GM18870 (cell line): ENCODE results near the gene FAM184A.

ENCODE experiments used
- ATAC-seq: cut with Tn5 transposase; IDR thresholded peaks from one replicate; pipeline ENCODE4 v1.9.1; 2021; ENCODE audit warnings: moderate library complexity; ENCODE audit not compliant: unreplicated experiment

Gene FAM184A

DNA sequence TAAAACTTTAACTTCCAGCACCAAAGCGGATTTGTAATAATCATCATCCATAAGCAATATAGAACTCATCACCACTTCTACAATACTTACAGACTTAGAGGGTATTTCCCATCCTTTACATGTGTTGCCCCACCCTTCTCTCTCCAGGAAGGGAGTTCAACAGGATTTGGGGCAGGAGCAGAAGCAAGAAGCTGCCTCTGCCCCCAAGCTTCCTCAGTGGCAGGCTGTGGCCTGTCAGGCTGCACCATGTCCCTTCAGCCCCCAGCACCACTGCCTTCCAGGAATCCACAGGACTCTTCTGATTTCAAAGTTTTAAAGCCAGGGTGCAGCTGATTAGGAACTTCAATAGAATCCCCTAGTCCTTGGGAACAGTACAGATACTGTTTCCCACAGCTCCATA is 106.8 kb downstream of the FAM184A start:
- no peak for ATAC-seq

DNA sequence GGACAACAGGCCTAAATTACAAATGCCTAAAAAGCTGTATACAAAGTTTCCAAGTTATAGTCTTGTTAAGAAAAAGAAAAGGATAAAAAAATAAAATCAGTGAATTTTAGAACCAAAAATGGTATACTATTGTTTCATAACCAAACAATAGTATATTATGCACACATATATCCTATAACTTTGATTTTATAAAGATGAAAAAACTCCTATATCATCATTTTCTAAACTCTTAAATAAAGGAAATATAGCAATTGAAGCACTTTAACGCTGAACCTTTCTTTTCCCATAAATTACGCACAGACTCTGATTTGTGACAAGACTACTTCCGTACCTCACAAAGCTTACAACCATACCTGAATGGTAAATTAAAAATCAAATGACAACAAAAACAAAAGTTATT is 107.6 kb downstream of the FAM184A start:
- no peak for ATAC-seq

DNA sequence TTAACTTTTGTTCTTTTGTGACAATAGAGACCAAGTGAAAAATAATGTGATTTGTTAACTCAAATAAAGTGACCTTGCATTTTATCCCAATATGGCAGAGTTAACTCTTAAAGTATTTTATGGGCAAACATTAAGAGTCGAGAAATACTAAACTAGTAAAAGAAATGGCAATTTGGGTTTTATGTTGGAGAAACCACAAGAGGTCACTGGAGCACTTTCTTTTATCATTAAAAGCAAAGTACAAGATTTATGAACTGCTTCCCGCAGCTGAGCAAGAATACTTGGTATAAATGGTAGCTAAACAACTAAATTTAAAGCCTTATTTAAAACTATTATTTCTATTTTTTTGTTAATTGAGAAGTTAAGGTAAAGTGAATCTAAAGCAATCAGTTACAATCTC is 110.0 kb downstream of the FAM184A start:
- no peak for ATAC-seq

DNA sequence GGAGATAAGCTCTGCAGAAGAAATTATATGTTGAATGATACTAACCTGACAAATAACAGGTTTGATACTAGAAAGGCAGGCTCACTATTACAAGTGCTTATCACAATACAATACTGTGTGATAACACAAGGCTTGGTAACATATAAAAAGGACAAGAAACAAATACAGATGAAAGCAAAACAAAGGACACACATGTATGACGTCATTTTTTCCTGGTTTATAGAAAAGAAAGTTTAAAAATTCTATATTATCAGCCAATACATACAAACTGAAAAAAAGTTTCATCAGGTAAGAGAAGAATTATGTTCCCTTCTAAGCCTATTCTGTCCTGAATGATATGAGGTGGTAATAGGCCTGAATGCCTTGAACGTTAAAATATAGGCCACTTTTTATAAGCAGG is 111.2 kb downstream of the FAM184A start:
- no peak for ATAC-seq

DNA sequence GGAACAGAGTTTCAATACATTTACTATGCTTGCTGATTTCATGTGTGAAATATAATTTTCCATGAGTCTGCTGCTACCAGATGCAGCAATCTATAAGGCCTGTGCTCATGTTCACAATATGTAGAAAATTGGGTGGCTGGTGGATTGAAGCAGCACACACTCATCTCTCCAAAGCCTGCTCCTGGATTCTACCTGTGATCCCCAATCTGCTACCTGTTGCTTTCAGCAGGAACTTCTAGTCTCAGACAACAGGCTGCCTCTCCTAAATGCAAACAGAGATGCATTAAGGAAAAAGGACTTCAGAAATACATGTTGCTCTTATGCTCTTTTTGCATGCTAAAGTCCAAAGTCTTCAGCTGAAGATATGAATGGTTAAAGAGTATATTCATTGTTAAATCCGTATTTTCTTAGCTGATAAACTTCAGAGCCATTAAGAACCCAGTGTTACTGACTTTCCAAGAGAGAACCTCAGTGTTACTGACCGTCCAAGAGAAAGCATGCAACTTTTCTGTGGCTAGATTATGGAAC is 112.6 kb downstream of the FAM184A start:
- ATAC-seq: no peak

DNA sequence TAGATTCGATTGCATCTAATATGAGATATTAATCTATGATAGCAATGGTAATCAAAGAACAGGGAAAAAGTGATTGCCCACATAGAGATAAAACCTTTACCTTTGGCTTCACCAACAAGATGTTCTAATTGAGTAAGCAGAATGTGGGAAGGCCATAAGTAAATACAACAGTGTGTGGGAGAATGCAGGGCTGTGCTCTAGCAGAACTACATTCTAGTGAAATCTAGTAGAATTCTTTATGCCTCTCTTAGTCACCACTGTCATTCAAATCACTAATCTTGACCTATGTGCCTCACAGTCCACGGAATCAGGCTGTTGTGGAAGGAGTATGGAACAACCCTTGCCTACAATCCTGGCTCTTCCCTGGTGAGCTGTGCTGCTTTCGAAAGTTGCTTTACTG is 113.1 kb downstream of the FAM184A start:
- ATAC-seq: no peak

DNA sequence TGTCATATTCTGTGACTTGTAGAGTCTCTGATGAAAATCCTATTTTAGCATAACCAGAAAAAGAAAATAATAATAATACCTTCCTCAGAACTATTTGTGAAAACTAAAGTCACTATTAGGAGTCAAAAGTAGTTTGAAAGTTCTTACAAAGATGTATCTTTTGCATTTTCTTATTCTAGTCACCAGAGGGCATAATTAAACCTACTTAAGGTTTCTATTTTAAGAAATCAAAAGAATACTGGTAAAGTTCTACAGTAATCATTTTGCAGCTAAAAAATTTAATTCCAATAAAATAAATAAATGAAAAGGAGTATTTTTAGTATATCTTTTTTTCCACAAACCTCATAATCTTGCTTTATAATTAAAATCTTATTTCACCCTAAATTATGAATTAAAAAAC is 115.5 kb downstream of the FAM184A start:
- no peak for ATAC-seq

DNA sequence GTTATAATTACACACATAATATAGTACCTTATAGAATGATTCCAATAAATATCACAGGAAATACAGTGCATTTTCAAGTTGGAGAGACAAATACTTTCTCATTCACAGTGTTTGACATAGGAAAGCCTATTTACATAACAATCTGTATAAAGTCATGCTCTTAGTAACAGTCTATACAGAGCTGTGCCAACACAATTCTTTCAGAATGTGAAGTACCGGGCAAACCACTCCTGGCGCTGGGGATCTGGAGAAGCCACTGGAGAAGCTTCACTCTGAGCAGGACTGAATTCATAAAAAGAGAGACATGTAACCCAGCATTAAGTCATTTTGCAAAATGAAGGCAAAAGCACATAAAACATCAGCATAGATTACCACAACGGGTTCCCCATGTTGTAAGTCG is 118.6 kb downstream of the FAM184A start:
- ATAC-seq: no peak

DNA sequence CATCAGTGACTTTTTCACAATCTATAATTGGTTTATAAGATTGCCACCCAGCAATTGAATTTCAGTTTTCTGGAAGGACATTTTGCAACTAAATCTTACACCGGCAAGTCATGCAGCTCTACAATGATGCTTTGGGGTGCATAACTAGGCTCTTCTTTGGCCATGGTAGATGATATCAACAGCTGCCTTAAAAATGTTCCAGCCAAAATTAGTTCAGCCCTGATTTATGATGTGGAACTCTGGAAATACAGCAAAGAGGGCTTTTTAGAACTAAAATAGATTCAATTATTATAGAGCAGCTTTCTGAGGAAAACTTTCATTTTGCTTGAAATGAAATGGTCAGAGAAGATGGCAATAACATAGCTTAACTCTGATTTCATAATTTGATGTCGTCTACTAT is 125.1 kb downstream of the FAM184A start:
- ATAC-seq: no peak

DNA sequence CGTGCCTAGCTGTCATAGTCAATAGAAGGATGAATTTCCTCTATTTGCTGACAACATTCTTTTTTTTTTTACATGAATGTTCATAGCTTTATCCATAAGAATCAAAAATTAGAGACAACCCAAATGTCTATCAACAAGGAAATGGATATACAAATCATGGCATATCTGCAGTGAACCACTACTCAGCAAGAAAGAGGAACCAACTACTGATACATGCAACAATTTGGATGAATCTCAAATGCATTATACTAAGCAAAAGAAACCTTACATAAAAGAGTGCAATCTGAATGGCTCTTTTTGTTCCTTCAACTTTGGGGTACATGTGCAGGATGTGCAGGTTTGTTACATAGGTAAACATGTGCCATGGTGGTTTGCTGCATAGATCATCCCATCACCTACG is 125.8 kb downstream of the FAM184A start:
- no peak for ATAC-seq

DNA sequence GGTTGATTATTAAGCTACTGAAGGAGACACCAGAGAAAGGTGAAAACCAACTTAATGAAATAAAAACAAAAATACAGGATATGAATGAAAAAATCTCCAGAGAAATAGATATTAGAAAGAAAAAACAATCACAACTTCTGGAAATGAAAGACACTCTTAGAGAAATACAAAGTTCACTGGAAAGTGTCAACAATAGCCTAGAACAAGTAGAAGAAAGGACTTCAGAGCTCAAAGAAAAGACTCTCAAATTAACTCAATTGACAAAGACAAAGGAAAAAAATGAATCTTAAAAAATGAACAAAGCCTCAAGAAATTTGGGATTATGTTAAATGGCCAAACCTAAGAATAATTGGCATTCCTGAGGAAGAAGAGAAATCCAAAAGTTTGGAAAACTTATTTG is 133.2 kb downstream of the FAM184A start:
- no peak for ATAC-seq

DNA sequence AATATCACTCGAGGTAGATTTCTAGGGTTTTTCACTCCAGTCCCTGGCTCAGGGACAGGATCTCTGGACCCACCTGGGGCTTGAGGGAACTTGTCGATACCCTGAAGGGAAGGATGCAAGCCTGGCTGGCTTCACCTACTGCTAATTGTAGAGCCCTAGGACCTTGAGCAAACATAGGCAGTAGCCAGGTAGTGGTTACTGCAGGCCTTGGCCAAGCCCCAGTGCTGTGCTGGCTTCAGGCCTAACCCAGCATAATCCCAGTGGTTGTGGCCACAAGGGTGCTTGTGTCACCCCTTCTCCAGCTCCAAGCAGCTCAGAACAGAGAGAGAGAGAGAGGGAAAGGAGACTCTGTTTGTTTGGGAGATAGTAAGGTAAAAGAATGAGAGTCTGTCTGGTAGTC is 137.7 kb downstream of the FAM184A start:
- ATAC-seq: no peak

DNA sequence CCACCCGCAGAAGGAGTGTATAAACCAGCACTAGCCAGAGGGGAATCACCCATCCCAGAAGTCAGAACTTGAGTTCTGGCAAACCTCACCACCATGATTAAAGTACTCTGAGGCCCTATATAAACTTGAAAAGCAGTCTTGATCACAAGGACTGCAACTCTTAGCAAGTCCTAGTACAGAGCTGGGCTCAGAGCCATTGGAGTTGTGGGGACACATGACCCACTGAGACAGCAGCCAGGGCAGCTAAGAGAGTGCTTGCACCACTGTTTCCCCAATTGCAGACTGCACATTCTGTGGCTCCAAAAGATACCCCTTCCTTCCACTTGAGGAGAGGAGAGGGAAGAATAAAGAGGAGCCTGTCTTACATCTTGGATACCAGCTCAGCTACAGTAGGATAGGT is 138.8 kb downstream of the FAM184A start:
- no peak for ATAC-seq

DNA sequence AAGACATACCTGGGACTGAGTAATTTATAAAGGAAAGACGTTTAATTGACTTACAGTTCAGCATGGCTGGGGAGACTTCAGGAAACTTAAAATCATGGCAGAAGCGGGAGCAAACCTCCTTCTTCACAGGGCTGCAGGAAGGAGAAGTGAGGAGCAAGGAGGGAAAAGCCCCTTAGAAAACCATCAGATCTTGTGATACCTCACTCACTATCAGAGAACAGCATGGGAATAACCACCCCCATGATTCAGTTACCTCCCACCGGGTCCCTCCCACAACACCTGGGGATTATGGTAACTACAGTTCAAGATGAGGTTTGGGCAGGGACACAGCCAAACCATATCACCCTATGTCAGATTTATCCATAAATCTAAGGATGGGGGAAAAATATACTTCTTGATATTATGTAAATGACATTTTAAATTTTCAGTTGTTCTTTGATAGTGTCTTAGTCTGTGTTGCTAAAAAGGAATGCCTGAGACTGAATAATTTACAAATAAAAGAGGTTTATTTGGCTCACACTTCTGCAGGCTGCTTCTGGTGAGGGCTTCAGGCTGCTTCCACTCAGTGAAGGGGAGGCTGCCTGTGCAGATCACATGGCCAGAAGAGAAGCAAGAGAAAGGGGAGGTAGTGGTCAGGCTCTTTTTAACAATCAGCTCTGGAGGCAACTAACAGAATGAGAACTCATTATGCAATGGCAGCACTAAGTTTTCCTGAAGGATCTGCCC is 142.3 kb downstream of the FAM184A start:
- ATAC-seq: no peak

DNA sequence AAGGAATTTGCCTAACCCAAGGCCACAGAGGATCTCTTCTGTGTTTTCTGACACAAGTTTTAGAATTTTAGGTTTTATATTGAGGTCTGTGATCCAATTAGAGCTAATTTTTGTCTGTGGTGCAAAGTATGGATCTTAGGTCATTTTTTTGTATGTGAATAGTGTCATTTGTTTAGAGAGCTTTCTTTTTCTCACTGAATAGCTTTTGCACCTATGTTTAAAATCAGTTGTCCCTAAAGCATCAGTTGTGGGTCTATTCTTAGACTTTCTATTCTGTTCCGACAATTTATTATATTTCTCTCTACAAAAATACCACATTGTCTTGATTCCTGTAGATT is 143.2 kb downstream of the FAM184A start:
- ATAC-seq: peak; percentile 33

DNA sequence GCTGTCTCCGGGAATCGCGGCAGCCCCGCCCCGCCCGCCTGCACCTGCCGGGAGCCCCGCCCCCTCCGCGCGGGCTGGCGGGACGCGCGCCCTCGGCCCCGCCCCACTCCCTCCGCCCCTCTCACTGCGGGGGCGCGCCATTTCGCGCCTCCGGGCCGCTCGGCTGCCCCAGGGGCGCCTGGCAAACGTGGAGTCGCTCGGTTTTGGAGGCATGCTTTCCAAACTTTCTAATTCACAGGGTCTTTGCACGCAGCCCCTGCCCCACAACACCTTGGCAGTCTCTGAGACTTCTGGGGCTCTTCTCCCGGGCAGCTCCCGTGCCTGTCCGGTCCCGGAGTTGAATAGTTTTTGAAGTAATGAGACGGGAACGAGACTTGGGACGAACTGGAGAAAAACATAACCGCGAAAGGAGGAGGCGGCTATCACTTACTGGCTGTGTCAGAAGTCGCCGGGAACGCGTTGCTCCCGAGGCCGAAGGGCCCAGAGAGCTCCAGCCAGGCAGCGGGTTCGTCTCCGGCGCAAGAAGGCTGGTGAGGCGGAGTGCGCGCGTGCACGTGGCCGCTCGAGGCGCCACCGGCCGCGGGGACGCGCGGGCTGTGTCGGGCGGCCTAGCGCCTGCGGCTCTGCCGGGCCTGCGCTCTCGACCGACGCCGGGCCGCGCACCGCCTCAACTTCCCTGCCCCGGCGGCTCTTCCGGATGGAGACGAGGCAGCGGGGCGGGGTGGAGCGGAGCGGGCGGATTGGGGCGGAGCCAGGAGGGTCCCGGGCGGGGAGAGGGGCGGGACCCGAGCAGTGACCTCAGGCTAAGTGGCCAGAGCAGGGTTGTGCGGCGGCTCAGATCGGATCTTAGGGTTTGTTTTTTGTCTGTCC is 143.8 kb downstream of the FAM184A start, which contains the start of gene MCM9:
TSS of gene MCM9 (minus strand) at position 699 of the 870 bp plus-strand sequence. CDS start 3,436 bp downstream, outside the sequence.
- ATAC-seq: peak; percentile 90

DNA sequence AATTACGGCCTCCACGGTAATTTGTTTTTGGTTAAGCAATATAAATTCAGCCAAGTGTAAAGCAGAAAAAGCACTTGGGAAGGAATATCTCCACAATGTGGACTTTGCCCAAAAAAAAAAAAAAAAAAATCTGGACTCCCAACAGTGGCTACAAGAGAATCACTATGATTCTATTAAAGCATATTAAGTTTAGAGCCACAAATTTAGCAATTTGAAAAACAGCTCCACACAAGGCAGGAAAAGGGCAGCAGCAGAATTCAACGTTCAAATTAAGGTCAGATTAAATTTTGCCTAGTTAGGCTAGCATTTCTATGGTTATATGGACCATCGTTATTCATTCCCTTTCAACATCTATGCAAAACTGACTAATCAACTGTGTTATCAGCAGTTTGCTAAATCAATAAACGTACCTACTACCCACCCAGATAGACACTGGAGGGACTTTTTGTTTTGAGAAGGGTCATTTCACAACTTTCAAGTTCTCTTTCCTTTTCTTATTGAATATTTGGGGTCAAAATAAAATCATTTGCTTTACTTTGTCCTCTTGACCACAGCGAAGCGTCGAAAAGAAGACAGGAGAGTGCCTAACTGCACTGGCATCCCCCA is 144.5 kb downstream of the FAM184A start:
- peak; percentile 20 for ATAC-seq

DNA sequence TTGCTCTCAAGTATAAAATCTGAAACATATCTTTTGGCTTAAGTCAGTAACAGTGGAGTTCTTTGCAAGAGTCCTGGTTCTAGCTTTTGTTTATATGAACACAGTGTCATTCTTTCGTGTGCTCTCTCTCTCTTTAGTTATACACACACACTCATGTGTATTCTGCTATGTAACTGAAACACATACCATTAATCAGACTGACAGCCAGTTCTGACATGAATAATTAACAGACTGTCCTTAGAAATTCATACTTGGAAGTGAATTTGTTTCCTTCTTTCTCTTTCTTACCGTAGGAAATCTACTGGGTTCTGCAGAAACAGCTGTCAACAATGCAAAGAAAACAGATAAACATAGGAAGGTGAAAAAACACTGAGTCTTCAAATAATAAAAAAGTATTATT is 146.0 kb downstream of the FAM184A start:
- ATAC-seq: no peak

DNA sequence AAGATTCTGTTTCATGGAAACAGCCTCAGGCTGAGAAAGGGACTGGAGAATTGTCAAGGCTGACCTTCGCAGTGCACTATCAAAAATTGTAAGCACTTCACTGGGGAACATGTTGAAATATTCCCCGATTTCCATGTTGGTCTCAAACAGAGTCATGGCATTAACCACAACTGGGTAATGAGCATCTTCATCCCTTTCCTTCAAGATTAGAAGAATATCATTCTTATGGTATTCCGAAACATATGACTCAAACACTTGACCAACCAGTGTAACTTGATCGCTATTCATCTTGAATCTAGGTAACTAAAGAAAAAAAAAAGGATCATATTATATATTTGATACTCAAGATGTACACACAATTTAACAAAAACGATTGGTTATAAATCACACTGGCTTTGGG is 147.0 kb downstream of the FAM184A start:
- ATAC-seq: no peak

DNA sequence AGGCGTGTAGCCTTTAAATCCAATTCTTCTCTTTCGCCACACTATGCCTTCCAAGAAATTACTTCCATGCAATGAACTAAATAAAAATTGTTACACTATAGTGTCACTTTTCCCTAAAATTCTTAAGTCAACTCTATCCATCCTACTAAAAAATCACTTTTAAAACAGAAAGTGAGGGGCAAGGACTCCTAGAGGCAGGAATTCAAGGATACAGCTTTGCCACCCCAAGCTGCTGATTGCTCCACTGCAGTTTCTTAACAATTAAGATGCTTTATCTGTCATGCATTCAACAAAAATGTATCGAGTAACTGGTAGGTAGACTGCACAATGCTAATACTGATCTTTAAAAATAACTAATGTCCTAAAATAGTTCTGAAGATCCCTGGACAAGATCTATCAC is 147.8 kb downstream of the FAM184A start:
- ATAC-seq: no peak

DNA sequence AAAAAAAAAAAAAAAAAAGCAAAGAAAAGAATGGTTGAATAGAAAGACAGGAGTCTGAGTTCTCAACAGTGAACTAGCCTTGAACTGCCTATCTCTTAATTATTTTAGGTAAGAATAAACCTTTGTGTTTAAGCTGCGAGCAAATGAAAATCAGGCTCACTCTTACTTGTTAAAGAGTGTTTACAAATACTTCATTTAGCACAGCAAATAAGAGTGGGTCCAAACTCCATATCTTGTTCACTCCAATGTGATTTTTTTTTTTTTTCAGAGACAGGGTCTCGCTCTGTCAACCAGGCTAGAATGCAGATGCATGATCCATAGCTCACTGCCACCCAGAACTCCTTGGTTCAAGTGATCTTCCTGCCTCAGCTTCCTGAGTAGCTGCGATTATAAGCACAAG is 155.4 kb downstream of the FAM184A start:
- ATAC-seq: no peak

DNA sequence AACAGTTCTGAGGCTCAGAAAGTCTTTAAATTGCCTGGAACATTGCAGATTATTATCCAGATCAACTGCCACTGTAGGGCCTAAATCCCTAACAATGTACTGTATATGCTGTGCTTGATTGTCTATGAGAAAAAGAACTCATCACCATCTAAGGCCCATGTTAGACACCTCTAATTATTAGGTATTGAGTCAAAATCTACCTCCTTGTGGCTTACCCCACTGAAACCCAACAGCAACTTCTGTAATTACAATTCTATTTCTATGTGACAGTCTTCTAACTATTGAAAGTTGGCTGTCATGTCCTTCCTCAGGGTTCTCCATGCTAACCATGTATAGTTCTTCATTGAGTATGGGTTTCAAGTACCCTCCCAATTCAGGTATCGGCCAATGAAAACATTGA is 157.4 kb downstream of the FAM184A start:
- ATAC-seq: no peak
